DND-41 (cell line): ENCODE measurements around the gene ENTPD8.

Experiments used
- ATAC-seq: fragments of 200-7000 bp; cut with Tn5 transposase; 3 replicates; pipeline ENCODE4 v1.9.1; 2021; ENCODE audit warnings: low read depth; ENCODE audit not compliant: insufficient read depth
- DNase-seq: peaks from one replicate; pipeline ENCODE4 v3.0.0-alpha.2; 2020
- H2AFZ ChIP-seq: 2 replicates; pipeline ENCODE4 v1.6.0; 2012; ENCODE audit warnings: low read depth, low read length
- H3K27ac ChIP-seq: 2 replicates; pipeline ENCODE4 v1.5.1; 2012; ENCODE audit warnings: low read length, inconsistent platforms
- H3K27me3 ChIP-seq: fragments of 200-600 bp; sonication (generic); 2 replicates; pipeline ENCODE4 v1.6.0; 2012; ENCODE audit warnings: low read length, mild to moderate bottlenecking, inconsistent platforms; ENCODE audit not compliant: insufficient read depth, poor library complexity
- H3K36me3 ChIP-seq: 2 replicates; pipeline ENCODE4 v1.5.1; 2012; ENCODE audit warnings: low read length, inconsistent platforms; ENCODE audit not compliant: insufficient read depth
- H3K4me1 ChIP-seq: 2 replicates; pipeline ENCODE4 v1.5.1; 2012; ENCODE audit warnings: mild to moderate bottlenecking, low read length; ENCODE audit not compliant: insufficient read depth
- H3K4me2 ChIP-seq: 2 replicates; pipeline ENCODE4 v1.6.0; 2012; ENCODE audit warnings: mild to moderate bottlenecking, moderate library complexity, low read length, inconsistent platforms; ENCODE audit not compliant: insufficient read depth
- H3K4me3 ChIP-seq, 2 experiments: fragments of 200-600 bp in 1 of 2; shearing (Covaris generic) in 1 of 2; 2 replicates each; pipeline ENCODE4 v1.5.1; 2012 to 2016; ENCODE audit warnings: inconsistent platforms in 2 of 2, low read length in 2 of 2, mild to moderate bottlenecking in 2 of 2, low read depth in 1 of 2, moderate library complexity in 1 of 2
- H3K79me2 ChIP-seq: 2 replicates; pipeline ENCODE4 v1.6.0; 2012; ENCODE audit warnings: low read length, inconsistent platforms; ENCODE audit not compliant: insufficient read depth
- H3K9ac ChIP-seq: 2 replicates; pipeline ENCODE4 v1.6.0; 2012; ENCODE audit warnings: low read depth, mild to moderate bottlenecking, inconsistent platforms, low read length, moderate library complexity
- H3K9me3 ChIP-seq: 2 replicates; pipeline ENCODE4 v1.5.1; 2012; ENCODE audit warnings: low read length, moderate library complexity, mild to moderate bottlenecking, inconsistent platforms; ENCODE audit not compliant: insufficient read depth, severe bottlenecking
- H4K20me1 ChIP-seq: 2 replicates; pipeline ENCODE4 v1.6.0; 2012; ENCODE audit warnings: low read length; ENCODE audit not compliant: insufficient read depth
- EZH2 ChIP-seq: IDR thresholded peaks from 3 replicates; pipeline ENCODE4 v1.6.1; 2012; ENCODE audit warnings: borderline replicate concordance, low read depth, mild to moderate bottlenecking, moderate library complexity, low read length, inconsistent platforms; ENCODE audit not compliant: severe bottlenecking
- TF ChIP-seq, protein P1 (sequence below): IDR thresholded peaks from 2 replicates; pipeline ENCODE4 v1.5.1; 2012; ENCODE audit warnings: borderline replicate concordance, low read length, moderate library complexity, mild to moderate bottlenecking; ENCODE audit not compliant: poor library complexity, severe bottlenecking; ENCODE audit errors: extremely low read depth

ENTPD8 gene

DNA sequence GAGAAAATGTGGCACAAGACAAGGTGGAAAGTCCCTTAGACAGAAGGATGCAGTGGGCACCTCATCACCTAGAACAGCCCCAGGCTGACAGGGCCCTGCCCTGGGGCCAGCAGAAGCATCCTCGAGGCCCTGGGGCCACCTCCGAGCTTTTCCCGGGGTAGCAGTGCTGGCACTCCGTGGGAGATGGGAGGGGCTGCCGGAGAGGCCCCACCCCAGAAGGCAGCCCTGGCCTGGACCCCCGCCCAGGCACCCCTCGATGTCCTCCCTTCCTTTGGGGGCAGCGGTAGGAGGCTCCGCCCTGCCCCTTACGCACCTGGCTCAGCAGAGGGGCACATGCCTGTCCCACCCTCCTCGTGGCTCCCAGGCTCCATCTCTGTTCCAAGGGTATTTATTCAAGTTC is 35.7 kb upstream of the ENTPD8 start:
- DNase-seq (no peak), ATAC-seq (no peak)
- Histone ChIP-seq H3K4me2 (no peak overlapping the region), H2AFZ (no peak overlapping the region), H4K20me1 (no peaks in the 10 kb centered on the region), H3K27me3 (no peaks in the 10 kb centered on the region), H3K4me3 (no peak overlapping the region), H3K79me2 (no peaks in the 10 kb centered on the region), H3K36me3 (no peaks in the 10 kb centered on the region), H3K27ac (no peak overlapping the region), H3K9me3 (peaks cover 20% of the 10 kb centered on the region), H3K9ac (no peak overlapping the region), H3K4me1 (peaks cover 2% of the 10 kb centered on the region; the same call in 1 of the 2 replicates)
- TF ChIP-seq EZH2: no peak
- TF ChIP-seq, protein P1, sequence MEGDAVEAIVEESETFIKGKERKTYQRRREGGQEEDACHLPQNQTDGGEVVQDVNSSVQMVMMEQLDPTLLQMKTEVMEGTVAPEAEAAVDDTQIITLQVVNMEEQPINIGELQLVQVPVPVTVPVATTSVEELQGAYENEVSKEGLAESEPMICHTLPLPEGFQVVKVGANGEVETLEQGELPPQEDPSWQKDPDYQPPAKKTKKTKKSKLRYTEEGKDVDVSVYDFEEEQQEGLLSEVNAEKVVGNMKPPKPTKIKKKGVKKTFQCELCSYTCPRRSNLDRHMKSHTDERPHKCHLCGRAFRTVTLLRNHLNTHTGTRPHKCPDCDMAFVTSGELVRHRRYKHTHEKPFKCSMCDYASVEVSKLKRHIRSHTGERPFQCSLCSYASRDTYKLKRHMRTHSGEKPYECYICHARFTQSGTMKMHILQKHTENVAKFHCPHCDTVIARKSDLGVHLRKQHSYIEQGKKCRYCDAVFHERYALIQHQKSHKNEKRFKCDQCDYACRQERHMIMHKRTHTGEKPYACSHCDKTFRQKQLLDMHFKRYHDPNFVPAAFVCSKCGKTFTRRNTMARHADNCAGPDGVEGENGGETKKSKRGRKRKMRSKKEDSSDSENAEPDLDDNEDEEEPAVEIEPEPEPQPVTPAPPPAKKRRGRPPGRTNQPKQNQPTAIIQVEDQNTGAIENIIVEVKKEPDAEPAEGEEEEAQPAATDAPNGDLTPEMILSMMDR: no peak

- H3K79me2 ChIP-seq: no peaks in the 10 kb centered on the region
- H3K27me3 ChIP-seq: no peaks in the 10 kb centered on the region
- H3K4me3 ChIP-seq: no peak overlapping the region
- no peak overlapping the region for H3K27ac ChIP-seq
- H3K4me1 ChIP-seq: peaks cover 13% of the 10 kb centered on the region
- no peak overlapping the region for H3K9ac ChIP-seq
- no peak overlapping the region for H2AFZ ChIP-seq
- DNase-seq: no peak
- ATAC-seq: no peak
- peaks cover 20% of the 10 kb centered on the region for H3K9me3 ChIP-seq
- no peaks in the 10 kb centered on the region for H4K20me1 ChIP-seq
- no peaks in the 10 kb centered on the region for H3K36me3 ChIP-seq
- no peak overlapping the region for H3K4me2 ChIP-seq
- no peak for TF ChIP-seq EZH2
- TF ChIP-seq, protein P1: no peak
Measured at GRCh38 chr9:137475666-137476065, 34.5 kb upstream of the ENTPD8 start.

- TF ChIP-seq, protein P1: no peak
- peaks cover 25% of the 10 kb centered on the region for H3K4me1 ChIP-seq
- H3K9me3 ChIP-seq: peaks cover 20% of the 10 kb centered on the region
Measured at GRCh38 chr9:137474271-137474670, 33.1 kb upstream of the ENTPD8 start.

GRCh38 chr9:137470785-137471184 is 29.6 kb upstream of the ENTPD8 start:
- no peak overlapping the region for H3K27ac ChIP-seq
- H3K4me3 ChIP-seq: no peak overlapping the region
- H4K20me1 ChIP-seq: peaks cover 13% of the 10 kb centered on the region
- H3K4me2 ChIP-seq: 0 out of 2 replicates have a peak overlapping the region, but pooled peaks have one; percentile 25
- H2AFZ ChIP-seq: no peak overlapping the region
- H3K79me2 ChIP-seq: no peaks in the 10 kb centered on the region
- H3K36me3 ChIP-seq: no peaks in the 10 kb centered on the region
- ATAC-seq (peak; percentile 100), DNase-seq (peak; percentile 78)
- TF ChIP-seq, protein P1: no peak
- TF ChIP-seq EZH2: no peak
- H3K9me3 ChIP-seq: peaks cover 15% of the 10 kb centered on the region
- no peak overlapping the region for H3K9ac ChIP-seq
- H3K27me3 ChIP-seq: peaks cover 4% of the 10 kb centered on the region
- peaks cover 25% of the 10 kb centered on the region for H3K4me1 ChIP-seq

More at GRCh38 chr9:137474271-137474670, 33.1 kb upstream of the ENTPD8 start:
- H3K79me2 ChIP-seq: no peaks in the 10 kb centered on the region
- H4K20me1 ChIP-seq: no peaks in the 10 kb centered on the region
- ATAC-seq (no peak), DNase-seq (no peak)
- H3K36me3 ChIP-seq: no peaks in the 10 kb centered on the region
- no peak overlapping the region for H3K4me3 ChIP-seq
- H3K9ac ChIP-seq: no peak overlapping the region
- H3K4me2 ChIP-seq: no peak overlapping the region
- H3K27me3 ChIP-seq: no peaks in the 10 kb centered on the region
- no peak overlapping the region for H3K27ac ChIP-seq
- H2AFZ ChIP-seq: no peak overlapping the region
